Lower leg skin (tissue), 4 donors: ENCODE results near the gene FAP. TPM values are rescaled to one million over a fixed set of nuclear protein-coding genes. Genes with fewer than 3 reads are reported as not detected.

Source experiments
- DNase-seq, 2 donors: peaks; one replicate each; pipeline ENCODE4 v3.0.0-alpha.2; 2019; ENCODE audit warnings: low spot score in 2 of 2
- H3K4me3 ChIP-seq: fragments of 200-600 bp; sonication (generic); 2 replicates; pipeline ENCODE4 v1.5.1; 2017; ENCODE audit warnings: mild to moderate bottlenecking, low read depth; ENCODE audit not compliant: poor library complexity, severe bottlenecking
- CTCF ChIP-seq, 3 donors: fragments of 450-650 bp; IDR thresholded peaks; one replicate each; pipeline ENCODE4 v1.5.1; 2016; ENCODE audit warnings: antibody characterized with exemption in 3 of 3, mild to moderate bottlenecking in 3 of 3, moderate library complexity in 2 of 3
- POLR2A ChIP-seq, 2 donors: fragments of 450-650 bp; IDR thresholded peaks; one replicate each; pipeline ENCODE4 v1.6.1; 2016 to 2017; ENCODE audit warnings: antibody characterized with exemption in 2 of 2, mild to moderate bottlenecking in 1 of 2, moderate library complexity in 1 of 2
- WGBS, 2 donors: methylation state at CpG; one replicate each; pipeline ENCODE4 v1.1.5; 2018; 5-methylcytosine and 5-hydroxymethylcytosine counted together
- intact Hi-C: fragments of 100-400 bp; cut with DNase I; formaldehyde crosslinking; loops from one replicate; pipeline ENCODE4 v1.15.0; 2023; ENCODE audit warnings: low total_unique reads
- total RNA-seq, 4 donors: library from RNA; depleted of rRNA; stranded (reverse); fragments of >200 nt; gene quantifications; one replicate each; pipeline ENCODE4 v1.1.0, GENCODE V29; 2016

FAP gene
- total RNA-seq, 4 donors from 2014 or later: 1.7 to 8.7 (median 2.5) TPM

GRCh38 chr2:162217598-162217997, 25.6 kb downstream of the FAP start:
- TF ChIP-seq CTCF (IDR thresholded peaks at IDR 0.05) (no peak), POLR2A (IDR thresholded peaks at IDR 0.05) (no peak)
- intact Hi-C loops: no loop called here
- DNase-seq: no peak
- WGBS, 2 donors: 57 to 61% methylated on average over 1 of the region's 1 CpG
- no peak overlapping the region for H3K4me3 ChIP-seq

GRCh38 chr2:162215162-162215561, 28.1 kb downstream of the FAP start:
- WGBS, 2 donors: 77 to 94% methylated on average over 3 of the region's 3 CpGs
- intact Hi-C loops: no loop called here
- H3K4me3 ChIP-seq: no peak overlapping the region
- TF ChIP-seq CTCF (IDR thresholded peaks at IDR 0.05): no peak
- no peak for TF ChIP-seq POLR2A (IDR thresholded peaks at IDR 0.05)
- no peak for DNase-seq

- no peak for TF ChIP-seq POLR2A (IDR thresholded peaks at IDR 0.05)
- TF ChIP-seq CTCF (IDR thresholded peaks at IDR 0.05): no peak
- WGBS, 2 donors: 60 to 66% methylated on average over 2 of the region's 2 CpGs
- intact Hi-C loops: no loop called here
- H3K4me3 ChIP-seq: no peak overlapping the region
- no peak for DNase-seq
Observed at GRCh38 chr2:162212366-162212765, 30.9 kb downstream of the FAP start.

- intact Hi-C loops: no loop called here
- DNase-seq: no peak
Observed at GRCh38 chr2:162211732-162212131, 31.5 kb downstream of the FAP start.

GRCh38 chr2:162210385-162210784, 32.9 kb downstream of the FAP start:
- TF ChIP-seq CTCF (IDR thresholded peaks at IDR 0.05): no peak
- TF ChIP-seq POLR2A (IDR thresholded peaks at IDR 0.05): no peak
- H3K4me3 ChIP-seq: no peak overlapping the region
- intact Hi-C loops: no loop called here
- no peak for DNase-seq

More at GRCh38 chr2:162211732-162212131, 31.5 kb downstream of the FAP start:
- H3K4me3 ChIP-seq: no peak overlapping the region
- WGBS, 2 donors: 87 to 88% methylated on average over 3 of the region's 3 CpGs
- no peak for TF ChIP-seq CTCF (IDR thresholded peaks at IDR 0.05)
- no peak for TF ChIP-seq POLR2A (IDR thresholded peaks at IDR 0.05)

- TF ChIP-seq CTCF (IDR thresholded peaks at IDR 0.05): no peak
- TF ChIP-seq POLR2A (IDR thresholded peaks at IDR 0.05): no peak
- DNase-seq: no peak
- H3K4me3 ChIP-seq: no peak overlapping the region
- intact Hi-C loops: no loop called here
Observed at GRCh38 chr2:162202203-162202602, 41.0 kb downstream of the FAP start.
